Measurements from ENCODE around the gene ITGB2. TPM values are rescaled to one million over a fixed set of nuclear protein-coding genes. Genes with fewer than 3 reads are reported as not detected.

ITGB2 gene
- total RNA-seq, 1 donor from 2014 or later = 0.74 TPM

GRCh38 chr21:44892536-44893277 lies 28.0 kb downstream of the ITGB2 start:
- no peaks in the 10 kb centered on the region for H3K4me1 Mint-ChIP-seq
- H3K27ac Mint-ChIP-seq = no peak overlapping the region
- H3K36me3 Mint-ChIP-seq = no peaks in the 10 kb centered on the region
- no peaks in the 10 kb centered on the region for H3K9me3 Mint-ChIP-seq
- H3K27me3 Mint-ChIP-seq (ENCODE audit: low read depth) = peaks cover 11% of the 10 kb centered on the region
- H3K4me3 Mint-ChIP-seq = no peak overlapping the region
- TF ChIP-seq CTCF (IDR thresholded peaks at IDR 0.05; ENCODE audit: unreplicated experiment) = peak; percentile 79
- peak in 1 of 2 experiments; percentile 75 for DNase-seq (ENCODE audit: low spot score in 2 of 2, unreplicated experiment in 2 of 2)

- Mint-ChIP-seq H3K27me3 (ENCODE audit: low read depth) (peaks cover 11% of the 10 kb centered on the region), H3K9me3 (no peaks in the 10 kb centered on the region), H3K36me3 (no peaks in the 10 kb centered on the region), H3K4me3 (no peak overlapping the region), H3K4me1 (no peaks in the 10 kb centered on the region), H3K27ac (no peak overlapping the region)
- no peak for TF ChIP-seq CTCF (IDR thresholded peaks at IDR 0.05; ENCODE audit: unreplicated experiment)
- no peak for DNase-seq (ENCODE audit: low spot score in 2 of 2, unreplicated experiment in 2 of 2)
These were observed 28.6 kb downstream of the ITGB2 start for GRCh38 chr21:44892095-44892494.

GRCh38 chr21:44891631-44892031 lies 29.1 kb downstream of the ITGB2 start:
- TF ChIP-seq CTCF (IDR thresholded peaks at IDR 0.05; ENCODE audit: unreplicated experiment) = no peak
- Mint-ChIP-seq H3K27me3 (ENCODE audit: low read depth) (peaks cover 11% of the 10 kb centered on the region), H3K36me3 (no peaks in the 10 kb centered on the region), H3K4me1 (no peaks in the 10 kb centered on the region), H3K9me3 (no peaks in the 10 kb centered on the region), H3K4me3 (no peak overlapping the region), H3K27ac (no peak overlapping the region)
- DNase-seq (ENCODE audit: low spot score in 2 of 2, unreplicated experiment in 2 of 2) = no peak

GRCh38 chr21:44890961-44891541 lies 29.6 kb downstream of the ITGB2 start:
- no peaks in the 10 kb centered on the region for H3K9me3 Mint-ChIP-seq
- H3K4me3 Mint-ChIP-seq = no peak overlapping the region
- H3K27ac Mint-ChIP-seq = no peak overlapping the region
- no peaks in the 10 kb centered on the region for H3K36me3 Mint-ChIP-seq
- peaks cover 11% of the 10 kb centered on the region for H3K27me3 Mint-ChIP-seq (ENCODE audit: low read depth)
- DNase-seq (ENCODE audit: low spot score in 2 of 2, unreplicated experiment in 2 of 2) = no peak
- TF ChIP-seq CTCF (IDR thresholded peaks at IDR 0.05; ENCODE audit: unreplicated experiment) = no peak
- no peaks in the 10 kb centered on the region for H3K4me1 Mint-ChIP-seq

- peaks cover 11% of the 10 kb centered on the region for H3K27me3 Mint-ChIP-seq (ENCODE audit: low read depth)
- TF ChIP-seq CTCF (IDR thresholded peaks at IDR 0.05; ENCODE audit: unreplicated experiment) = no peak
- H3K27ac Mint-ChIP-seq = no peak overlapping the region
- H3K4me3 Mint-ChIP-seq = no peak overlapping the region
- no peak for DNase-seq (ENCODE audit: low spot score in 2 of 2, unreplicated experiment in 2 of 2)
- no peaks in the 10 kb centered on the region for H3K4me1 Mint-ChIP-seq
- no peaks in the 10 kb centered on the region for H3K36me3 Mint-ChIP-seq
- no peaks in the 10 kb centered on the region for H3K9me3 Mint-ChIP-seq
These were observed 30.3 kb downstream of the ITGB2 start for GRCh38 chr21:44890338-44890931.
